Measurements from ENCODE around the gene TEX52.

TEX52 gene

DNA sequence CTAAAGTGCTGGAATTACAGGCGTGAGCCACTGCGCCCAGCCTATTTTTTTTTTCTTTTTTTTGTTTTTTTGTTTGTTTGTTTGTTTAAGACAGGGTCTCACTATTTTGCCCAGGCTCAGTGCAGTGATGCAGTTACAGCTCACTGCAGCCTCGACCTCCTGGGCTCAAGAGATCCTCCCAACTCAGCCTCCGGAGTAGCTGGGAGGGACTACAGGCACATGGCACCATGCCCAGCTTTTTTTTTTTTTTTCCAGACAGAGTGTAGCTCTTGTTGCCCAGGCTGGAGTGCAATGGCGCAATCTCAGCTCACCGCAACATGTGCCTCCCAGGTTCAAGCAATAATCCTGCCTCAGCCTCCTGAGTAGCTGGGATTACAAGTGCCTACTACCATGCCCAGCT lies 50.1 kb downstream of the TEX52 start:
- Histone ChIP-seq H3F3A (ENCODE audit: insufficient read depth, low read length) (peaks cover 6% of the 10 kb centered on the region; the same call in 1 of the 2 replicates), H3K4me3 (ENCODE audit: low read length) (no peak overlapping the region), H3K4me2 (ENCODE audit: low read depth, low read length) (no peak overlapping the region), H3K79me2 (ENCODE audit: low read length) (peaks cover 3% of the 10 kb centered on the region), H3K27me3 (replicated peaks; ENCODE audit: insufficient read depth, low read length) (no peaks in the 10 kb centered on the region), H3K4me1 (ENCODE audit: low read length) (0 out of 2 replicates have a peak, but pooled peaks cover 2% of the 10 kb centered on the region), H3K9me2 (replicated peaks; ENCODE audit: insufficient read depth, low read length) (no peaks in the 10 kb centered on the region), H3K36me3 (replicated peaks; ENCODE audit: insufficient read depth, low read length) (no peaks in the 10 kb centered on the region), H2AFZ (ENCODE audit: low read length) (no peak overlapping the region), H4K20me1 (ENCODE audit: insufficient read depth, low read length) (no peaks in the 10 kb centered on the region), H3K27ac (ENCODE audit: low read length) (no peak overlapping the region), H3K9ac (ENCODE audit: low read length) (no peak overlapping the region), H3K9me3 (replicated peaks; ENCODE audit: insufficient read depth, low read length) (no peaks in the 10 kb centered on the region)
- no peak for DNase-seq
- TF ChIP-seq, protein P1, sequence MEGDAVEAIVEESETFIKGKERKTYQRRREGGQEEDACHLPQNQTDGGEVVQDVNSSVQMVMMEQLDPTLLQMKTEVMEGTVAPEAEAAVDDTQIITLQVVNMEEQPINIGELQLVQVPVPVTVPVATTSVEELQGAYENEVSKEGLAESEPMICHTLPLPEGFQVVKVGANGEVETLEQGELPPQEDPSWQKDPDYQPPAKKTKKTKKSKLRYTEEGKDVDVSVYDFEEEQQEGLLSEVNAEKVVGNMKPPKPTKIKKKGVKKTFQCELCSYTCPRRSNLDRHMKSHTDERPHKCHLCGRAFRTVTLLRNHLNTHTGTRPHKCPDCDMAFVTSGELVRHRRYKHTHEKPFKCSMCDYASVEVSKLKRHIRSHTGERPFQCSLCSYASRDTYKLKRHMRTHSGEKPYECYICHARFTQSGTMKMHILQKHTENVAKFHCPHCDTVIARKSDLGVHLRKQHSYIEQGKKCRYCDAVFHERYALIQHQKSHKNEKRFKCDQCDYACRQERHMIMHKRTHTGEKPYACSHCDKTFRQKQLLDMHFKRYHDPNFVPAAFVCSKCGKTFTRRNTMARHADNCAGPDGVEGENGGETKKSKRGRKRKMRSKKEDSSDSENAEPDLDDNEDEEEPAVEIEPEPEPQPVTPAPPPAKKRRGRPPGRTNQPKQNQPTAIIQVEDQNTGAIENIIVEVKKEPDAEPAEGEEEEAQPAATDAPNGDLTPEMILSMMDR (IDR thresholded peaks at IDR 0.05; ENCODE audit: low read length), result no peak
- TF ChIP-seq EZH2phosphoT487 (IDR thresholded peaks at IDR 0.05; ENCODE audit: low read length) (no peak), EZH2 (optimal IDR thresholded peaks at IDR 0.05; ENCODE audit: low read depth, low read length) (no peak)

DNA sequence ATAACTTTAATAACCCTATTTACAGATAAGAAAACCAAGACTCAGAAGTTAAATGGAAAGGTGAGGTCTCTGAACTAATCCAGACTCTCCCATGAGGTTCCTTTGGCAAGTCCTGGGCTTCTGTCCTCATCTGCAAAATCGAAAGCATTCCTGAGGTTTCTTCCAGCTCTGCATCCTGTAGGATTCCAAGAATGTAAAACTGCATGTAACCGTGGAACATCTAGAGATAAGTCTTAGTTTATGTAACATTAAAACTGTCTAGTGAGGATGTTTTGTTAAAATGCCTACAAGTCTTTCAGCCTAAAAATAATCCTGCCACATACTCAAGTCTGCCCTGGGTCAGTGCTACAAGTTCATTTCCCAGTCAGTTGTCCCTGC lies 51.7 kb downstream of the TEX52 start:
- TF ChIP-seq EZH2phosphoT487 (IDR thresholded peaks at IDR 0.05; ENCODE audit: low read length), result no peak
- TF ChIP-seq EZH2 (optimal IDR thresholded peaks at IDR 0.05; ENCODE audit: low read depth, low read length), result no peak
- TF ChIP-seq, protein P1 (IDR thresholded peaks at IDR 0.05; ENCODE audit: low read length), result no peak
- no peak for DNase-seq
- Histone ChIP-seq H3K9me2 (replicated peaks; ENCODE audit: insufficient read depth, low read length) (no peaks in the 10 kb centered on the region), H3F3A (ENCODE audit: insufficient read depth, low read length) (peaks cover 6% of the 10 kb centered on the region; the same call in 1 of the 2 replicates), H2AFZ (ENCODE audit: low read length) (no peak overlapping the region), H3K4me3 (ENCODE audit: low read length) (no peak overlapping the region), H3K27me3 (replicated peaks; ENCODE audit: insufficient read depth, low read length) (no peaks in the 10 kb centered on the region), H3K9ac (ENCODE audit: low read length) (no peak overlapping the region), H3K4me2 (ENCODE audit: low read depth, low read length) (no peak overlapping the region), H3K36me3 (replicated peaks; ENCODE audit: insufficient read depth, low read length) (peaks cover 10% of the 10 kb centered on the region), H3K79me2 (ENCODE audit: low read length) (0 out of 2 replicates have a peak, but pooled peaks cover 13% of the 10 kb centered on the region), H3K4me1 (ENCODE audit: low read length) (no peaks in the 10 kb centered on the region), H3K9me3 (replicated peaks; ENCODE audit: insufficient read depth, low read length) (no peaks in the 10 kb centered on the region), H4K20me1 (ENCODE audit: insufficient read depth, low read length) (no peaks in the 10 kb centered on the region), H3K27ac (ENCODE audit: low read length) (no peak overlapping the region)

DNA sequence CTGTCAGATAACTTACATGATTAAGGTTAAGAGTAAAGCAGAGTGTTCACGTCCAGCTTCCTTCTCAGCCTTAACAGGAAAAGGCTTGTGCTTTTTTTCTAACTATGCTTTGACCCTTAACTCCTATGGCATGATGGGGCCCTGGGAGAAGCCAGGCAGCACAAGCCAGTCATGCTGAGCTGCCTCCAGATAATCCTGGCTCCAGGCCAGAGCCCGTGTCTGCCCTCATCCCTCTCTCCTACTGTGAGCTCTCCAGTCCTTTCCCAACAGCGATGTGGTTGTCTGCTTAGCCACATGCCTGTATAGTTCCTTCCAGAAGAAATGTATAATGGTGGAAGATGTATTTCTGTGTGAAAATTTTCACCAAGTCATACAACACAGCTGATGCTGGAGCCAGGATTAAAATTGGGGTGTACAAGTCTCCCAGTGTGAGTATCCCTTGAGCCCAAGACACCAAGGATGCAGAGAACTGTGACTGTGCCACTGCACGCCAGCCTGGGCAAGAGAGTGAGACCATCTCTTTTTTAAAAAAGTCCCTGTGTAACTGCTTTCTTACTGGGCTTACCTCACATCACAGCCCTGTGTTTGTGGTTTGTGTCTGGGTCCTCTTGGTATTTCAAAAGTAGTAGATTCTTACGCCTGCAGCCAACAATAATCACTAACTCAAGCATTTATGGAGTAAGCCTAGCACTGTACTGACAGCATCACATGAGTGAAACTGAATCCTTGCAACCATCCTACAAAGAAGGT lies 52.3 kb downstream of the TEX52 start:
- no peak overlapping the region for H3K9ac ChIP-seq (ENCODE audit: low read length)
- H3K79me2 ChIP-seq (ENCODE audit: low read length), result 0 out of 2 replicates have a peak, but pooled peaks cover 14% of the 10 kb centered on the region
- no peaks in the 10 kb centered on the region for H3K4me1 ChIP-seq (ENCODE audit: low read length)
- no peak overlapping the region for H3K4me2 ChIP-seq (ENCODE audit: low read depth, low read length)
- TF ChIP-seq, protein P1 (IDR thresholded peaks at IDR 0.05; ENCODE audit: low read length), result no peak
- TF ChIP-seq EZH2phosphoT487 (IDR thresholded peaks at IDR 0.05; ENCODE audit: low read length) (no peak), EZH2 (optimal IDR thresholded peaks at IDR 0.05; ENCODE audit: low read depth, low read length) (no peak)
- H2AFZ ChIP-seq (ENCODE audit: low read length), result no peak overlapping the region
- H3K36me3 ChIP-seq (replicated peaks; ENCODE audit: insufficient read depth, low read length), result peaks cover 10% of the 10 kb centered on the region
- H3K27ac ChIP-seq (ENCODE audit: low read length), result no peak overlapping the region
- peaks cover 6% of the 10 kb centered on the region; the same call in 1 of the 2 replicates for H3F3A ChIP-seq (ENCODE audit: insufficient read depth, low read length)
- H3K27me3 ChIP-seq (replicated peaks; ENCODE audit: insufficient read depth, low read length), result no peaks in the 10 kb centered on the region
- no peaks in the 10 kb centered on the region for H4K20me1 ChIP-seq (ENCODE audit: insufficient read depth, low read length)
- DNase-seq, result no peak
- no peaks in the 10 kb centered on the region for H3K9me2 ChIP-seq (replicated peaks; ENCODE audit: insufficient read depth, low read length)
- H3K9me3 ChIP-seq (replicated peaks; ENCODE audit: insufficient read depth, low read length), result no peaks in the 10 kb centered on the region
- H3K4me3 ChIP-seq (ENCODE audit: low read length), result no peak overlapping the region
